K562 (cell line): Measurements from ENCODE around the gene FASTK. TPM values are rescaled to one million over a fixed set of nuclear protein-coding genes. Genes with fewer than 3 reads are reported as not detected.

Experiments
- CHD7 ChIP-seq: fragments of 200-600 bp; sonication (generic); IDR thresholded peaks from one replicate; pipeline ENCODE4 v1.6.1; 2012; ENCODE audit warnings: mild to moderate bottlenecking, low read depth, low read length, inconsistent platforms
- CTCFL ChIP-seq: IDR thresholded peaks from 2 replicates; pipeline ENCODE4 v1.6.1; 2011; ENCODE audit warnings: borderline replicate concordance, low read depth, mild to moderate bottlenecking, moderate library complexity, low read length; ENCODE audit not compliant: insufficient read depth, poor library complexity, severe bottlenecking
- DPF2 ChIP-seq: fragments of 450-650 bp; IDR thresholded peaks from 2 replicates; pipeline ENCODE4 v1.6.1; 2016
- ELF2 ChIP-seq: fragments of 250-450 bp; sonication (Bioruptor Pico); IDR thresholded peaks from 2 replicates; pipeline ENCODE4 v1.5.0; 2021; ENCODE audit warnings: mild to moderate bottlenecking
- ESRRB ChIP-seq: fragments of 250-450 bp; sonication (Bioruptor Pico); IDR thresholded peaks from 2 replicates; pipeline ENCODE4 v1.5.0; 2020; ENCODE audit warnings: mild to moderate bottlenecking, moderate library complexity, borderline replicate concordance
- KDM4B ChIP-seq, 2 experiments: fragments of 450-650 bp in 1 of 2; sonication (generic) in 1 of 2; IDR thresholded peaks; 2 replicates each; pipeline ENCODE4 v1.6.1; 2016 to 2017; ENCODE audit warnings: borderline replicate concordance in 2 of 2, antibody characterized with exemption in 1 of 2, low read depth in 1 of 2, mild to moderate bottlenecking in 1 of 2
- LEF1 ChIP-seq: fragments of 450-650 bp; IDR thresholded peaks from 2 replicates; pipeline ENCODE4 v1.6.1; 2016; ENCODE audit warnings: mild to moderate bottlenecking
- MNT ChIP-seq, 2 experiments: fragments of 450-650 bp; conservative IDR thresholded peaks; 2 replicates each; pipeline ENCODE4 v1.6.1; 2017; ENCODE audit warnings: mild to moderate bottlenecking in 2 of 2, moderate library complexity in 2 of 2
- PTBP1 ChIP-seq: fragments of 200-400 bp; formaldehyde crosslinking; IDR thresholded peaks from 2 replicates; pipeline ENCODE4 v1.6.1; 2017; ENCODE audit warnings: low read depth, low read length
- ZNF655 ChIP-seq: fragments of 250-450 bp; sonication (Bioruptor Pico); IDR thresholded peaks from 2 replicates; pipeline ENCODE4 v1.5.0; 2021
- polyA plus RNA-seq, 8 experiments: library from polyadenylated mRNA; depleted of rRNA in 4 of 8; stranded (reverse) in 5 of 8; unstranded in 3 of 8; fragments of >200 nt; fragmentation: Nextera tagmentation in 2 of 8; fragmentation: Illumina TruSeq in 1 of 8; extraction: Ambion mirVana in 2 of 8; extraction: Trizol in 1 of 8; gene quantifications; 2 replicates each; pipeline versions ENCODE4 v1.2.1 to v1.2.3, GENCODE V29; 2011 to 2014; ENCODE audit warnings: inconsistent platforms in 1 of 8, missing spikeins in 1 of 8
- total RNA-seq, 7 experiments: library from RNA; depleted of rRNA in 6 of 7; stranded (reverse); fragments of >200 nt in 6 of 7; fragmentation: Illumina TruSeq in 2 of 7; extraction: Trizol in 2 of 7; gene quantifications; 2 replicates each; pipeline versions ENCODE4 v1.2.1 to v1.2.3, GENCODE V29; 2011 to 2021; ENCODE audit warnings: low replicate concordance in 1 of 7

The FASTK gene
- total and polyA plus RNA-seq, 9 of the 15 experiments (the other 6 are each of a cell fraction or from before 2014, with no cell fraction given): 0.51 to 150 (median 48.2) TPM

GRCh38 chr7:151080067-151080521 lies 515 bp downstream of the FASTK start (continued):
- TF ChIP-seq CHD7 (no peak), ELF2 (no peak), ESRRB (CRISPR knock-in tag) (no peak), MNT (conservative IDR thresholded peaks at IDR 0.05) (no peak), CTCFL (no peak), DPF2 (no peak; the same call in 1 of the 2 replicates), KDM4B (IDR thresholded peaks at IDR 0.05; ENCODE audit: borderline replicate concordance in 2 of 2, low read depth in 1 of 2) (no peak; a peak in 1 of 4 replicates), PTBP1 (no peak), LEF1 (0 out of 2 replicates have a peak, but pooled peaks have one; percentile 27), ZNF655 (CRISPR knock-in tag) (no peak)
